LHCN-M2 (cell line): ENCODE measurements around the gene MUCL3. TPM values are rescaled to one million over a fixed set of nuclear protein-coding genes. Genes with fewer than 3 reads are reported as not detected.
"Not testable (repeated sequence)": the region's sequence is repeated elsewhere in the genome, so short reads cannot be mapped to it uniquely, and the experiment has no call there.

Source experiments
- DNase-seq: peaks from one replicate; pipeline ENCODE4 v3.0.0-alpha.2; 2012; ENCODE audit warnings: low read depth
- total RNA-seq: library from RNA; depleted of rRNA; stranded (reverse); fragments of >200 nt; gene quantifications from 2 replicates; pipeline ENCODE4 v1.2.3, GENCODE V29; 2014

The MUCL3 gene
- total RNA-seq, 1 experiment from 2014 or later = not detected

- peak; percentile 35 for DNase-seq
Measured at GRCh38 chr6:30912746-30913520, 27.8 kb upstream of the MUCL3 start.

DNA sequence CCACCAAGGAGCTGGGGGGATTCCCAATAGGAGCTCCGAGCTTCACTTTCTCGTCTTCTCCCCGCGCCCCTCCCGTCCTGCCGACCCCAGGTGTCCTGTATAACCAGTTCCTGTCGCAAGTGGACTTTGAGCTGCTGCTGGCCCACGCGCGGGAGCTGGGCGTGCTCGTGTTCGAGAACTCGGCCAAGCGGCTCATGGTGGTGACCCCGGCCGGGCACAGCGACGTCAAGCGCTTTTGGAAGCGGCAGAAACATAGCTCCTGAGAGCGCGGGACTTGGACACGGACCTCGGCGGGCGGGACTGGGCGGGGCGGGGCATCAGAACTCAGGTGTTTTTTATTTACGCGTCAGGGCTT, 27.1 kb upstream of the MUCL3 start:
- no peak for DNase-seq

DNA sequence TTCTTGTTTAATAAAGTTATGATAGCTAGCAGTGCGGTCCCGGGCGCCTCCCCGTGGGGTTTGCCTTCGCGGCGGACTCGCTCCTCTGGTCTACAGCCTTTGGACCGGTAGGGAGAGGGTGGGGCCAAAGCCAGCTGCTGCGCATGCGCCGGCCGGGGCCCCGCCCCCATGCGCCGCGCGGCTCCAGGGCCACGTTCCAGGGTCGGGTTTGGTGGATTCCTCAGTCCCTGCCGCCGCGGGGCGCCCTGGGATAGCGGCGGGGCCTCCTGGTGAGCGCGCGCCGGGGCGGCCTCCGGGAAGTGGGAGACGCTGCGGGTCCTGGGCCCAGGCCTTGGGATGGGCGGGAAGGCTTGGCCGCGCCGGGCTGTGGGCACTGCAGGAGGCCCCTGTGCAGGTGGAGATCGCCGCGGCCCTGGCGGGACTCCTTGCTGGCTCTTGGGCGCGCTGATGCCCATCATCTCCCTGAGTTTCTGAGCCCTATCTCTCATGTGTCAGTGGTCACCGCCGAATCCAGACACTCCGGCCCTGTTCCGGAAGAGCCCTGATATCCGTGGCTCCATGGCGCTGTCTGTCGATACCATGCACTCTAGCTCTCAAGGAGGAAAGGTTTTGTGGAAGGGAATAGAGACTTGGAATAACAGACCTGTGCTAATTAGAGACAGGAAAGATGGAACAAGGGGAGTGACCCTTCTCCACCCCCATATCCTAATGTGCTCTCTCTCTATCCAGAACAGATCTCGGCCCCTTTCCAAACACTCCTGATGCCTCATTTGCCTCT, 26.5 kb upstream of the MUCL3 start, which contains the start of gene VARS2:
TSS of gene VARS2 (plus strand) at position 163 of the 778 bp plus-strand sequence. CDS start at position 762, 599 bp downstream.
- peak; percentile 89 for DNase-seq

GRCh38 chr6:30914854-30915590, 25.8 kb upstream of the MUCL3 start:
- no peak for DNase-seq

GRCh38 chr6:30915591-30915946, 25.2 kb upstream of the MUCL3 start:
- peak; percentile 66 for DNase-seq

DNA sequence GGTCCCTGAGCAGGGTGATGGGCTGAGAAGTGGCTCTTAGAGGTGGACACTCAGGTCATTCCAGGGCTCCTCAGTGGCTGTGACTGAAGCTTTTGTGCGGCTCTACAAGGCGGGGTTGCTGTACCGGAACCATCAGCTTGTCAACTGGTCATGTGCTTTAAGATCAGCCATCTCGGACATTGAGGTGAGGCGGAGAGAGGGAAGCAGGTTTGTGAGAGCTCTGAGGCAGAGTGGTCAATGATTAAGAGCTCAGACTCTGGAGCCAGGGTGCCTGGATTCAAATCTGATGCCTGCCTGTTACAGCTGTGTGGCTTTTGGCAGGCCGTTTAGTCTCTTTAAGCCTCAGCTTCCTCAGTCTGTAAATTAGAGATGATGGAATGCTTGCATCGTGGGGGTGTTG, 23.7 kb upstream of the MUCL3 start:
- no peak for DNase-seq

GRCh38 chr6:30917487-30917886, 23.3 kb upstream of the MUCL3 start:
- DNase-seq = no peak

GRCh38 chr6:30918670-30919069, 22.1 kb upstream of the MUCL3 start:
- no peak for DNase-seq

DNA sequence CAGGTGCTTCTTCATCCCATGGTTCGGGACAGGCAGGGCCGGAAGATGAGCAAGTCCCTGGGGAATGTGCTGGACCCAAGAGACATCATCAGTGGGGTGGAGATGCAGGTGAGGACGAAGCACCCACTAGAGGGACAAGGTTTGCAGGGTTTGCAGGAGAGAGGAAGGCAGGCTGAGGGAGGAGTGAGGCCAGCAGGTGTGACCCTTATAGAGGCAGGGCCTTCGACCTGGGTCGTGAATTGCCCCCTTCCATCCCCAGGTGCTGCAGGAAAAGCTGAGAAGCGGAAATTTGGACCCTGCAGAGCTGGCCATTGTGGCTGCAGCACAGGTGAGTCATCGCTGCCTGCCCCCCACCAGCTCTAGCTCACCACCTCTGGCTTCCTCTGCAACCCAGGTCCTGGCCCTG, 18.3 kb upstream of the MUCL3 start:
- DNase-seq = no peak

- not testable (repeated sequence) for DNase-seq
Measured at GRCh38 chr6:30924040-30924627, 16.6 kb upstream of the MUCL3 start.

- DNase-seq = peak; percentile 61
Measured at GRCh38 chr6:30926644-30927043, 14.1 kb upstream of the MUCL3 start.

DNA sequence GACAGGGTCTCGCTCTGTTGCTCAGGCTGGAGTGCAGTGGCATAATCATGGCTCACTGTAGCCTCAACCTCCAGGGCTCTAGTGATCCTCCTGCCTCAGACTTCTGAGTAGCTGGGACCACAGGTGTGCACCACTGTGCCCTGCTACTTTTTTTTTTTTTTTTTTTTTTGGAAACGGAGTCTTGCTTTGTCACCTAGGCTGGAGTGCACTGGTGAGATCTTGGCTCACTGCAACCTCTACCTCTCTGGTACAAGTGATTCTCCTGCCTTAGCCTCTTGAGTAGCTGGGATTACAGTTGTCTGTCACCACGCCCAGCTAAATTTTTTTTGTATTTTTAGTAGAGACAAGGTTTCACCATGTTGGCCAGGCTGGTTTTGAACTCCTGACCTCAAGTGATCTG, 13.7 kb upstream of the MUCL3 start:
- DNase-seq = not testable (repeated sequence)

DNA sequence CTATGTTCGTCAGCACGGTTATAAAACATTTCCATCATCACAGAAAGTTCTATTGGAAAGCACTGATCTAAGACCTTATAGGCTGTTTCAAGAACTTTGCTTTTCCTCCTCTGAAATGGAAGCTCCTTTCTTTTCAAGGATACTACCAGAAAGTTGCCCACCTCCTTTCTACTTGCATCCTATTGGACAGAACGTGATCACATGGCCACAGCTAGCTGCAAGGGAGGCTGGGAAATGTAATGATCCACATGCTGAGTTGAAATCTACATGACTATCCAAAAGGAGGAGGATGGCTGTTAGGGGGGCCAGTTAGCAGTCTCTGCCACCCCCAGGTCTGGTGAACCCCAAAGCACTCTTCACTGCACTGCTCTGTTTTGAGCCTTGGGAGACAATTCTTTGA, 12.1 kb upstream of the MUCL3 start:
- no peak for DNase-seq

GRCh38 chr6:30930506-30930905, 10.3 kb upstream of the MUCL3 start:
- DNase-seq = no peak

DNA sequence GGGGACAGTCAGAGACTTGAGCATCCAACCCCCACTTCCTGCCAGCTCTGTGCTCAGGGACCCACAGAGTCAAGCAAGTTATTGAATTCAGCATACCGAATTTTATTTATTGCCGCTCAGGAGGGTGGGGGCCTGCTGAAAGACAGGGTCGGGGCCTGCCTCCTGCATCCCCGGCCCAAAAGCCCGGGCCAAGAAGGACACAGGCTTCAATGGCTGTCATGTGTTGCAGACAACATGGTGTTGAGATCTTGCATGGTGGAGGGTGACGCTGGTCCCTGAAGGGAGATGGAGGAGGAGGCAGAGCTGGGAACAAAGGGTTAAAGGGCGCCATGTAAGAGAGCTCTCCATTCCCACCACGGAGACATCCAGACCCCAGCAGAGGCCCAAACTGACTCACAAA, 9.5 kb upstream of the MUCL3 start:
- DNase-seq = no peak

DNA sequence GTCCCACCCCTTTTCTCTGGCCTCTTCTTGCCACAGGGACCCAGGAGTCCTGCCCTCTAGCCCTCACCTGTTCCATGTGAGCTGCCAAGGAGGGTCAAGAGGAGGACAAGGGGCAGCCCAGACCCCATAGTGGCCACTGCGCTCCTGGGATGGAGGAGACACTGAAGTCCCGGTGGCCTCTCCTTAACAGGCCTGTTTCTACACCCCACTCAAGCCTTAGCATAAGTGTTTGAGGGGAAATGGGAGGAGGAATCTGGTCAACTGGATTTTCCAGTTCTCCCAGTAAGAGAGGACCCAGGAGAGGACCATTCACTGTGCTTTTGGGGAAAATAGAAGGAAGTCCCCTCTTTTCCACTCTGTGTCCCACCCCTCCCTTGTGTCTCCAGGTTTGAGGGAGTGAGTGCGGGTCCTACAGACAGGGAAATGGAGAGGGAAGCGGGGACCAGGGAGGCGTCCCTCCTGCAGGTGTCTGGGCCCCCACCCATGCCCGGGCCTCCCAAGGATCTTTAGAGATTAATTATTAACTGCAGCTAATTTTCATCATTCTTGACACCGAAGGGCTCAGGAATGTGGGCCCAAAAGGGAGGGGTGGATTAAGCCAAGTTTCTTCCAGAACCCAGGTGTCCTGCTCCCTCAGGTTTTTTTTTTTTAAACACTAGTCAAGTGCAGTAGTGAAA, 8.7 kb upstream of the MUCL3 start, which contains the start of gene SFTA2:
TSS of gene SFTA2 (minus strand) at position 202 of the 677 bp plus-strand sequence. CDS start at position 128, 74 bp downstream.
- no peak for DNase-seq

- DNase-seq = no peak
Measured at GRCh38 chr6:30932665-30933365, 8.0 kb upstream of the MUCL3 start.

DNA sequence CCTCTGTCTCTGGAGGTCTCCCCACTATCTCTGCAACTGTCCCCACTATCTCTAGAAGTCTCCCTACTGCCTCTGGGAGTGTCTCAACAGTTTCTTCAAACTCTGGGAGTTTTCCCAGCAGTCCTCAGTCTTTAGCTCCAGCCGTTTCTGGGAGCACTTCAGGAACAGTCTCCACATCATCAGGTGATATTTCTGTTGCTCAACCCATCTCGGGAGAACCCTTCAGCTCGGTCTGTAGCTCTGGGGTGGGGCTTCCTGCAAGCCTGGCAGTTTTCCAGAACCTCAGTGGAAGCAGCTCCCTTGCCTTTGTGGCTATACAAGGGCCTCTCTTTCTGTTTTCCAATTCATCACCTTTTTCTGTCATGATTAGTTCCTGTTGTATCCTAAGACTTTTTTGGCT, 5.8 kb upstream of the MUCL3 start:
- no peak for DNase-seq

DNA sequence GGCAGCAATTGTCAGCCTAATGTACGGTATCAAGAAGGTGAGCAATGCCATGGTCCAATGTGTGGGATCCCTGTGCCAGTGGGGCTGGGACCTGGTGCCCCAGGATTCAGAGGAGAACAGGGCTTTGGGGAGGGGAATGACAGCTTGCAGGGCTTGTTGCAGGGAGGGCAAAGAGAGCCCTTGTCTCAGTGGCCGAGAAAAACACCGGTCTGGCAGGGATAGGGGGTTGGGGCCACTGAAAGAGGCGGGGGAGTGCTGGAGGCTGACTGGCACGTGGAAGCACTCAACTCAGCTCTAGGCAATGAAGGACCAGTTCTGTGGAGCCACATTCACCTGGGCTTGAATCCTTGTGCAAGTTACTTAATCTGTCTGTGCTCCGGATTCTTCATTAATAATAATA, 3.5 kb upstream of the MUCL3 start:
- DNase-seq = no peak

DNA sequence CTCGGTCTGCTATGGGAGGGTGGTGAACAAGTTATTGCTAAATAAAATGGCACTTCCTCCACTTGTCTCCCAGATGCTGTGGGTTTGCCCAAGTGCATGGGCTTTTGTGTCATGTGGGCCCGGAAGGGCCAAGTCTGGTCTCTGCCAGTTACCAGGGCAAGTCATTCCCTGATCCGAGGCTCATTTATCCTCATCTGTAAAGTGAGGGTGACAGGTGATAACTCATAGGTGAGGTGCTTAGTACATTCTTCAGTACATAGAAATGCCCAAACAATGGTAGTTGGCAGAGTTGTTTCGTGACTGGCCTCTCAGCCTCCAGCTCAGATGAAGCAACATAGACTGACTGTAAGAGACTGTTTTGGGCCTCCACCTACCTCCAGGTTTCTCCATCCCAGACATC, 2.0 kb upstream of the MUCL3 start:
- no peak for DNase-seq

DNA sequence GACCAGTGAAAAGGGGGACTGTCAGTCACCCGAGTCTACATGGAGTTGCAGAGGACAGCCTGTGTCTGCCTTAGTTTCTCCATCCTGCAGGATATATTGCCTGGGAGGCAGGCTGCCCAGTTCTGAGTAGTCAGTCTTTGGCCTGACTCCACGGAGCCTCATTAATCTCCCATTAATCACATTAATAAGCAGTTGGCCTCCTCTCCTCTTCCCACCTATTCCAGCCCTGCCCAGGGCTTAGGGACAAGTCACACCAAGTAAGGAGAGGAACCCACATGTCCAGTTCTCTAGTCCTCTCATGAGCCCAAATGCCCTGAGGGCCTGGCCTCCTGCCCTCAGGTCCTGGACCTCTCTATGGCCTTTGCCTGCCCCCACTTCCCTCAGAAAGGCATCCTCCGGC, 1.3 kb upstream of the MUCL3 start:
- DNase-seq = no peak
